OCI-LY3 (cell line): ENCODE data around the gene FAM219A.

ENCODE experiments used
- EZH2phosphoT487 ChIP-seq: fragments of 200-600 bp; shearing (Covaris generic); IDR thresholded peaks from 2 replicates; pipeline ENCODE4 v1.6.1; 2018; ENCODE audit warnings: antibody characterized with exemption, mixed run types, low read depth
- TF ChIP-seq, protein P1 (sequence below): fragments of 200-600, 300-600 bp; sonication (generic); IDR thresholded peaks from 2 replicates; pipeline ENCODE4 v1.5.1; 2014; ENCODE audit warnings: antibody characterized with exemption, low read length, low read depth

DNA sequence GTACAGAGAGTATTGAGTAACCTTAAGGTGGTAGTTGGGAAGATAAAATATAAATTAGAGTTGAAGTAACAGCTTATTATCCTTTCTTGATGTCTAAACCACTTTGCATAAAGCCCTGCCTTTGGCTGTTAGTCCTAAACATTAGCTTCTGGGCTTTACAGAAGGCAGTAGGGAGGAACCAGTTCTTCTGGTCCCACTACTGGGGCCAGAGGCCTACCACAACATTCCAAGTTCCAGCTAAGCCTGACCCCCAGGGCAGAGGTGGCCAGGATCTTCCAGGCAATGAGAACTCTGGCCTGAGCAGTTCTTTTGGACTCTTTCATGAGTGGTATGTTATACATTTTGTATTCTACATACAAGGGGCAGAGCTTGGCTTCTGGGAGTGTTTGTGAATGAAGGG, 26.3 kb upstream of the FAM219A start:
- TF ChIP-seq, protein P1, sequence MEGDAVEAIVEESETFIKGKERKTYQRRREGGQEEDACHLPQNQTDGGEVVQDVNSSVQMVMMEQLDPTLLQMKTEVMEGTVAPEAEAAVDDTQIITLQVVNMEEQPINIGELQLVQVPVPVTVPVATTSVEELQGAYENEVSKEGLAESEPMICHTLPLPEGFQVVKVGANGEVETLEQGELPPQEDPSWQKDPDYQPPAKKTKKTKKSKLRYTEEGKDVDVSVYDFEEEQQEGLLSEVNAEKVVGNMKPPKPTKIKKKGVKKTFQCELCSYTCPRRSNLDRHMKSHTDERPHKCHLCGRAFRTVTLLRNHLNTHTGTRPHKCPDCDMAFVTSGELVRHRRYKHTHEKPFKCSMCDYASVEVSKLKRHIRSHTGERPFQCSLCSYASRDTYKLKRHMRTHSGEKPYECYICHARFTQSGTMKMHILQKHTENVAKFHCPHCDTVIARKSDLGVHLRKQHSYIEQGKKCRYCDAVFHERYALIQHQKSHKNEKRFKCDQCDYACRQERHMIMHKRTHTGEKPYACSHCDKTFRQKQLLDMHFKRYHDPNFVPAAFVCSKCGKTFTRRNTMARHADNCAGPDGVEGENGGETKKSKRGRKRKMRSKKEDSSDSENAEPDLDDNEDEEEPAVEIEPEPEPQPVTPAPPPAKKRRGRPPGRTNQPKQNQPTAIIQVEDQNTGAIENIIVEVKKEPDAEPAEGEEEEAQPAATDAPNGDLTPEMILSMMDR, result no peak
- TF ChIP-seq EZH2phosphoT487, result no peak
